Liver (tissue), 9 donors: ENCODE results near the gene DYNLL2. TPM values are rescaled to one million over a fixed set of nuclear protein-coding genes. Genes with fewer than 3 reads are reported as not detected.

Experiments used
- DNase-seq: peaks from one replicate; pipeline ENCODE4 v3.0.0-alpha.2; 2017; ENCODE audit warnings: low spot score
- H3K27ac ChIP-seq, 2 donors: one replicate each; pipeline ENCODE4 v1.7.0; 2013; ENCODE audit warnings: inconsistent platforms in 2 of 2, low read length in 2 of 2, control low read depth in 1 of 2, low read depth in 1 of 2, mild to moderate bottlenecking in 1 of 2
- H3K27me3 ChIP-seq, 4 donors: one replicate each; pipeline versions ENCODE4 v1.6.1 to v1.7.0; 2013; ENCODE audit warnings: low read length in 3 of 4, inconsistent platforms in 1 of 4, mild to moderate bottlenecking in 1 of 4, moderate library complexity in 1 of 4; ENCODE audit not compliant: control insufficient read depth in 4 of 4, insufficient read depth in 4 of 4
- H3K36me3 ChIP-seq, 4 donors: one replicate each; pipeline versions ENCODE4 v1.6.1 to v1.7.0; 2013; ENCODE audit warnings: low read length in 3 of 4, mild to moderate bottlenecking in 3 of 4, low read depth in 1 of 4, moderate library complexity in 1 of 4; ENCODE audit not compliant: control insufficient read depth in 4 of 4, insufficient read depth in 3 of 4
- H3K4me1 ChIP-seq, 4 donors: one replicate each; pipeline versions ENCODE4 v1.6.1 to v1.7.0; 2013; ENCODE audit warnings: low read length in 3 of 4, mild to moderate bottlenecking in 3 of 4, moderate library complexity in 1 of 4; ENCODE audit not compliant: control insufficient read depth in 4 of 4, insufficient read depth in 4 of 4
- H3K4me3 ChIP-seq, 3 donors: one replicate each; pipeline versions ENCODE4 v1.6.1 to v1.7.0; 2013; ENCODE audit warnings: low read length in 3 of 3, control low read depth in 1 of 3, low read depth in 1 of 3, mild to moderate bottlenecking in 1 of 3
- H3K9ac ChIP-seq, 2 donors: one replicate each; pipeline ENCODE4 v1.7.0; 2013; ENCODE audit warnings: low read length in 2 of 2, mild to moderate bottlenecking in 2 of 2, moderate library complexity in 2 of 2, control low read depth in 1 of 2, low read depth in 1 of 2
- H3K9me3 ChIP-seq, 4 donors: one replicate each; pipeline versions ENCODE4 v1.6.1 to v1.7.0; 2013; ENCODE audit warnings: low read length in 3 of 4; ENCODE audit not compliant: control insufficient read depth in 4 of 4
- EGR1 ChIP-seq, 2 donors: IDR thresholded peaks; 2 replicates each; pipeline ENCODE4 v1.6.1; 2016 to 2018; ENCODE audit warnings: antibody characterized with exemption in 2 of 2, low read depth in 2 of 2
- FOXA1 ChIP-seq: IDR thresholded peaks from 2 replicates; pipeline ENCODE4 v1.6.1; 2016; ENCODE audit warnings: antibody characterized with exemption
- FOXA2 ChIP-seq: IDR thresholded peaks from 2 replicates; pipeline ENCODE4 v1.6.1; 2016; ENCODE audit warnings: antibody characterized with exemption
- GABPA ChIP-seq, 2 donors: IDR thresholded peaks in 1 of 2; conservative IDR thresholded peaks in 1 of 2; 2 replicates each; pipeline ENCODE4 v1.6.1; 2016; ENCODE audit warnings: antibody characterized with exemption in 2 of 2, mild to moderate bottlenecking in 1 of 2, moderate library complexity in 1 of 2
- HNF4A ChIP-seq, 2 donors: conservative IDR thresholded peaks; 2 replicates each; pipeline ENCODE4 v1.6.1; 2016; ENCODE audit warnings: antibody characterized with exemption in 2 of 2, mild to moderate bottlenecking in 2 of 2
- HNF4G ChIP-seq: IDR thresholded peaks from 2 replicates; pipeline ENCODE4 v1.6.1; 2016; ENCODE audit warnings: antibody characterized with exemption
- JUND ChIP-seq, 2 donors: IDR thresholded peaks; 2 replicates each; pipeline ENCODE4 v1.6.1; 2016; ENCODE audit warnings: antibody characterized with exemption in 2 of 2
- NR2F2 ChIP-seq: IDR thresholded peaks from 2 replicates; pipeline ENCODE4 v1.6.1; 2016; ENCODE audit warnings: antibody characterized with exemption
- RXRA ChIP-seq, 2 donors: IDR thresholded peaks; 2 replicates each; pipeline ENCODE4 v1.6.1; 2017 to 2018; ENCODE audit warnings: antibody characterized with exemption in 2 of 2, mild to moderate bottlenecking in 1 of 2
- SP1 ChIP-seq: IDR thresholded peaks from 2 replicates; pipeline ENCODE4 v1.6.1; 2018; ENCODE audit warnings: antibody characterized with exemption, mild to moderate bottlenecking
- TAF1 ChIP-seq: conservative IDR thresholded peaks from 2 replicates; pipeline ENCODE4 v1.6.1; 2016; ENCODE audit warnings: antibody characterized with exemption, mild to moderate bottlenecking
- YY1 ChIP-seq: IDR thresholded peaks from 2 replicates; pipeline ENCODE4 v1.6.1; 2016; ENCODE audit warnings: antibody characterized with exemption, mild to moderate bottlenecking
- WGBS: extraction: QIAGEN DNeasy Blood & Tissue Kit; methylation state at CpG from one replicate; pipeline ENCODE4 v1.1.7; 2013; 5-methylcytosine and 5-hydroxymethylcytosine counted together
- polyA plus RNA-seq, 2 donors: library from polyadenylated mRNA; stranded (reverse) in 1 of 2; unstranded in 1 of 2; fragments of 200-250 nt in 1 of 2; fragments of >200 nt in 1 of 2; fragmentation: Nextera tagmentation in 1 of 2; extraction: Ambion mirVana in 1 of 2; gene quantifications; one replicate each; pipeline versions ENCODE4 v1.2.1 to v1.2.3, GENCODE V29; 2013 to 2015
- total RNA-seq, 2 donors: library from RNA; depleted of rRNA; stranded (reverse); fragments of >200 nt; gene quantifications; one replicate each; pipeline ENCODE4 v1.2.3, GENCODE V29; 2014
- TF ChIP-seq, protein P1 (sequence below): IDR thresholded peaks from 2 replicates; pipeline ENCODE4 v1.6.1; 2016; ENCODE audit warnings: antibody characterized with exemption
- TF ChIP-seq, protein P2 (sequence below): IDR thresholded peaks from 2 replicates; pipeline ENCODE4 v1.6.1; 2016; ENCODE audit warnings: antibody characterized with exemption
- TF ChIP-seq, protein P3 (sequence below): IDR thresholded peaks from 2 replicates; pipeline ENCODE4 v1.6.1; 2016; ENCODE audit warnings: antibody characterized with exemption
- TF ChIP-seq, protein P4 (sequence below): IDR thresholded peaks from 2 replicates; pipeline ENCODE4 v1.6.1; 2016; ENCODE audit warnings: antibody characterized with exemption, mild to moderate bottlenecking
- donor health status: healthy.
- donor health status: healthy.
- donor health status: healthy.
- donor health status: healthy.
- donor health status: healthy.

DYNLL2 gene
- total and polyA plus RNA-seq, 4 donors = 3.2 to 22.1 (median 14.1) TPM

DNA sequence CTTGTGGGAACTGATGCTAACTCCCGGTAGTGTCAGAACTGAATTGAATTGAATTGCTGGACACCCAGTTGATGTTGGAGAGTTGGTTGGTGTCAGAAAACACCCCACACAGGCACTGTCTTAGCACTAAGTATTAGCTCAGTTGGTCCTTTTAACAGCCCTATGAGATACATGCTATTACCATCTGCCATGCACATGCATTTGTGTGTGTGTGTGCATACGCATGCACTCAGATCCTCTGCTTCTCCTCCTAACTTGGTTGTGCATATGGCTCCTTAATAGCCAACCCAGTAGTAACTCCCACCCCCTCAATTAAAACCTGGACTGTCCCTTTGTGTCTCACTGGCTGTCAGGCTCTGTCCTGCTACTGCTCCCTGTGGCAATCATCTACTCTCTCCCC lies 32.3 kb upstream of the DYNLL2 start:
- WGBS = 94% methylated on average over 2 of the region's 2 CpGs
- Histone ChIP-seq H3K36me3 (no peaks in the 10 kb centered on the region), H3K4me1 (peaks cover 0 to 8% (median 3%) of the 10 kb centered on the region in 4 donors), H3K9ac (no peak overlapping the region), H3K4me3 (no peak overlapping the region), H3K27ac (no peak overlapping the region), H3K9me3 (no peaks in the 10 kb centered on the region), H3K27me3 (no peaks in the 10 kb centered on the region)
- no peak for DNase-seq
- TF ChIP-seq, protein P1, sequence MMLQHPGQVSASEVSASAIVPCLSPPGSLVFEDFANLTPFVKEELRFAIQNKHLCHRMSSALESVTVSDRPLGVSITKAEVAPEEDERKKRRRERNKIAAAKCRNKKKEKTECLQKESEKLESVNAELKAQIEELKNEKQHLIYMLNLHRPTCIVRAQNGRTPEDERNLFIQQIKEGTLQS = no peak

DNA sequence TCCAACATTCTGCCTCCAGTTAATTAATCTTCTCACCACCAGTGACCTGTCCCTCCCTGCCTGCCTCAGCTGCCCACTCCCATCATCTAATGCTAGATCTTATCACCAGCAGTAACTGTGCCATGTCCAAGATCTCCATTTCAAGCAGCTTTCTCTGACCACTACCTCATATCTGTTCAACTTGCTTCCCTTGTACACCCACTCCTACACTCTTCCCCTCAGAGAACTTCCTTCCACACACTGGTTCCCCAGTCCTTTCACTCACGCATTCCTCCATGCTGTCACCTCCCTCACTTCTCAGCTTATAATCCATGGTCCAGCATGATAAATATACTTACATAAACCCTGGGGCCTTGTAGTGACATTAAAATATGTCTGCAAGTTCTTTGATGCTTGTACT lies 31.8 kb upstream of the DYNLL2 start:
- H3K27me3 ChIP-seq = no peaks in the 10 kb centered on the region
- no peak for DNase-seq
- no peaks in the 10 kb centered on the region for H3K36me3 ChIP-seq
- H3K4me3 ChIP-seq = no peak overlapping the region
- no peak overlapping the region for H3K27ac ChIP-seq
- H3K9ac ChIP-seq = no peak overlapping the region
- TF ChIP-seq, protein P1 = no peak
- no peak for TF ChIP-seq NR2F2
- TF ChIP-seq GABPA (IDR thresholded peaks at IDR 0.05 in 1 of 2, conservative IDR thresholded peaks at IDR 0.05 in 1 of 2) = no peak
- TF ChIP-seq TAF1 = no peak
- TF ChIP-seq, protein P2, sequence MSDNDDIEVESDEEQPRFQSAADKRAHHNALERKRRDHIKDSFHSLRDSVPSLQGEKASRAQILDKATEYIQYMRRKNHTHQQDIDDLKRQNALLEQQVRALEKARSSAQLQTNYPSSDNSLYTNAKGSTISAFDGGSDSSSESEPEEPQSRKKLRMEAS = no peak
- TF ChIP-seq JUND (IDR thresholded peaks at IDR 0.05) = no peak
- TF ChIP-seq, protein P3, sequence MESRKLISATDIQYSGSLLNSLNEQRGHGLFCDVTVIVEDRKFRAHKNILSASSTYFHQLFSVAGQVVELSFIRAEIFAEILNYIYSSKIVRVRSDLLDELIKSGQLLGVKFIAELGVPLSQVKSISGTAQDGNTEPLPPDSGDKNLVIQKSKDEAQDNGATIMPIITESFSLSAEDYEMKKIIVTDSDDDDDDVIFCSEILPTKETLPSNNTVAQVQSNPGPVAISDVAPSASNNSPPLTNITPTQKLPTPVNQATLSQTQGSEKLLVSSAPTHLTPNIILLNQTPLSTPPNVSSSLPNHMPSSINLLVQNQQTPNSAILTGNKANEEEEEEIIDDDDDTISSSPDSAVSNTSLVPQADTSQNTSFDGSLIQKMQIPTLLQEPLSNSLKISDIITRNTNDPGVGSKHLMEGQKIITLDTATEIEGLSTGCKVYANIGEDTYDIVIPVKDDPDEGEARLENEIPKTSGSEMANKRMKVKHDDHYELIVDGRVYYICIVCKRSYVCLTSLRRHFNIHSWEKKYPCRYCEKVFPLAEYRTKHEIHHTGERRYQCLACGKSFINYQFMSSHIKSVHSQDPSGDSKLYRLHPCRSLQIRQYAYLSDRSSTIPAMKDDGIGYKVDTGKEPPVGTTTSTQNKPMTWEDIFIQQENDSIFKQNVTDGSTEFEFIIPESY = no peak
- no peak for TF ChIP-seq HNF4G
- TF ChIP-seq, protein P4, sequence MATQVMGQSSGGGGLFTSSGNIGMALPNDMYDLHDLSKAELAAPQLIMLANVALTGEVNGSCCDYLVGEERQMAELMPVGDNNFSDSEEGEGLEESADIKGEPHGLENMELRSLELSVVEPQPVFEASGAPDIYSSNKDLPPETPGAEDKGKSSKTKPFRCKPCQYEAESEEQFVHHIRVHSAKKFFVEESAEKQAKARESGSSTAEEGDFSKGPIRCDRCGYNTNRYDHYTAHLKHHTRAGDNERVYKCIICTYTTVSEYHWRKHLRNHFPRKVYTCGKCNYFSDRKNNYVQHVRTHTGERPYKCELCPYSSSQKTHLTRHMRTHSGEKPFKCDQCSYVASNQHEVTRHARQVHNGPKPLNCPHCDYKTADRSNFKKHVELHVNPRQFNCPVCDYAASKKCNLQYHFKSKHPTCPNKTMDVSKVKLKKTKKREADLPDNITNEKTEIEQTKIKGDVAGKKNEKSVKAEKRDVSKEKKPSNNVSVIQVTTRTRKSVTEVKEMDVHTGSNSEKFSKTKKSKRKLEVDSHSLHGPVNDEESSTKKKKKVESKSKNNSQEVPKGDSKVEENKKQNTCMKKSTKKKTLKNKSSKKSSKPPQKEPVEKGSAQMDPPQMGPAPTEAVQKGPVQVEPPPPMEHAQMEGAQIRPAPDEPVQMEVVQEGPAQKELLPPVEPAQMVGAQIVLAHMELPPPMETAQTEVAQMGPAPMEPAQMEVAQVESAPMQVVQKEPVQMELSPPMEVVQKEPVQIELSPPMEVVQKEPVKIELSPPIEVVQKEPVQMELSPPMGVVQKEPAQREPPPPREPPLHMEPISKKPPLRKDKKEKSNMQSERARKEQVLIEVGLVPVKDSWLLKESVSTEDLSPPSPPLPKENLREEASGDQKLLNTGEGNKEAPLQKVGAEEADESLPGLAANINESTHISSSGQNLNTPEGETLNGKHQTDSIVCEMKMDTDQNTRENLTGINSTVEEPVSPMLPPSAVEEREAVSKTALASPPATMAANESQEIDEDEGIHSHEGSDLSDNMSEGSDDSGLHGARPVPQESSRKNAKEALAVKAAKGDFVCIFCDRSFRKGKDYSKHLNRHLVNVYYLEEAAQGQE = no peak
- TF ChIP-seq FOXA1 = no peak
- no peak for TF ChIP-seq SP1
- TF ChIP-seq HNF4A (conservative IDR thresholded peaks at IDR 0.05) = no peak
- TF ChIP-seq YY1 = no peak
- no peak for TF ChIP-seq RXRA (IDR thresholded peaks at IDR 0.05)
- no peak for TF ChIP-seq FOXA2
- TF ChIP-seq EGR1 (IDR thresholded peaks at IDR 0.05; ENCODE audit: low read depth in 2 of 2) = no peak
- 91% methylated on average over 1 of the region's 1 CpG for WGBS
- no peaks in the 10 kb centered on the region for H3K9me3 ChIP-seq
- peaks cover 0 to 3% (median 0%) of the 10 kb centered on the region in 4 donors for H3K4me1 ChIP-seq
